Measurements from ENCODE around the gene HECTD1. TPM values are rescaled to one million over a fixed set of nuclear protein-coding genes. Genes with fewer than 3 reads are reported as not detected.

The HECTD1 gene
- total and polyA plus RNA-seq, 9 of the 15 experiments (the other 6 are each of a cell fraction or from before 2014, with no cell fraction given), result 27.9 to 111 (median 78.1) TPM

DNA sequence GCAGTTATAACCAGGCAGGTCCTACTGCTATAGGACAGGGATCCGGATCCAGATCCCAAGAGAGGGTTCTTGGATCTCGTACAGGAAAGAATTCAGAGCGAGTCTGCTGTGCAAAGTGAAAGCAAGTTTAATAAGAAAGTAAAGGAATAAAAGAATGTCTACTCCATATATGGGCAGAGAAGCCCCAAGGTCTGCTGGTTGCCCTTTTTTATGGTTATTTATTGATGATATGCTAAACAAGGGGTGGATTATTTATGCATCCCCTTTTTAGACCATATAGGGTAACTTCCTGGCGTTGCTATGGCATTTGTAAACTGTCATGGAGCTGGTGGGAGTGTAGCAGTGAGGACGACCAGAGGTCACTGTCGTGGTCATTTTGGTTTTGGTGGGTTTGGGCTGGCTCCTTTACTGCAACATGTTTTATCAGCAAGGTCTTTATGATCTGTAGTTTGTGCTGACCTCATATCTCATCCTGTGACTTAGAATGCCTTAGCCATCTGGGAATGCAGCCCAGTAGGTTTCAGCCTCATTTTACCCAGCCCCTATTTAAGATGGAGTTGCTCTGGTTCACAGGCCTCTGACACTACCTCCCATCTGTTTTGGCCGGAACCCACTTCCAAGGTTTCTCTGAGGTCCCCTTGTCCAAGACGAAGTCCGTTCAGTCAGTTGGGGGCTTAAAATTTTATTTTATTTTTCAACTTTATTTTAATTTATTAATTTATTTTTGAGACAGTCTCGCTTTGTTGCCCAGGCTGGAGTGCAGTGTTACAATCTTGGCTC is 34.8 kb upstream of the HECTD1 start (continued):
- TF ChIP-seq KLF6 (CRISPR knock-in tag; IDR thresholded peaks at IDR 0.05; ENCODE audit: borderline replicate concordance) (peak; percentile 97), ZBTB17 (CRISPR knock-in tag; IDR thresholded peaks at IDR 0.05) (peak; percentile 91), ZNF41 (CRISPR knock-in tag; conservative IDR thresholded peaks at IDR 0.05) (peak; percentile 96), HDAC8 (tag; IDR thresholded peaks at IDR 0.05) (peak; percentile 96), PTRF (tag; IDR thresholded peaks at IDR 0.05) (peak; percentile 96), PPARD (CRISPR knock-in tag; IDR thresholded peaks at IDR 0.05) (peak; percentile 74; the same call in 1 of the 2 replicates), NR2F6 (CRISPR knock-in tag; IDR thresholded peaks at IDR 0.05) (peak; percentile 88), ZNF507 (tag; conservative IDR thresholded peaks at IDR 0.05) (peak; percentile 53), BCL6 (CRISPR knock-in tag; IDR thresholded peaks at IDR 0.05) (peak; percentile 94), ZNF140 (CRISPR knock-in tag; IDR thresholded peaks at IDR 0.05) (peak; percentile 84; the same call in 1 of the 2 replicates), ZKSCAN8 (CRISPR knock-in tag; IDR thresholded peaks at IDR 0.05) (peak; percentile 90), GABPA (tag; conservative IDR thresholded peaks at IDR 0.05; ENCODE audit: low read depth) (peak; percentile 59), PHTF2 (CRISPR knock-in tag; IDR thresholded peaks at IDR 0.05) (peak; percentile 89; the same call in 1 of the 2 replicates), ELF4 (CRISPR knock-in tag; IDR thresholded peaks at IDR 0.05) (peak; percentile 87; the same call in 1 of the 2 replicates), IFI16 (CRISPR knock-in tag; IDR thresholded peaks at IDR 0.05) (peak; percentile 92)
- TF ChIP-seq, protein P1, sequence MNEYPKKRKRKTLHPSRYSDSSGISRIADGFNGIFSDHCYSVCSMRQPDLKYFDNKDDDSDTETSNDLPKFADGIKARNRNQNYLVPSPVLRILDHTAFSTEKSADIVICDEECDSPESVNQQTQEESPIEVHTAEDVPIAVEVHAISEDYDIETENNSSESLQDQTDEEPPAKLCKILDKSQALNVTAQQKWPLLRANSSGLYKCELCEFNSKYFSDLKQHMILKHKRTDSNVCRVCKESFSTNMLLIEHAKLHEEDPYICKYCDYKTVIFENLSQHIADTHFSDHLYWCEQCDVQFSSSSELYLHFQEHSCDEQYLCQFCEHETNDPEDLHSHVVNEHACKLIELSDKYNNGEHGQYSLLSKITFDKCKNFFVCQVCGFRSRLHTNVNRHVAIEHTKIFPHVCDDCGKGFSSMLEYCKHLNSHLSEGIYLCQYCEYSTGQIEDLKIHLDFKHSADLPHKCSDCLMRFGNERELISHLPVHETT (CRISPR knock-in tag; conservative IDR thresholded peaks at IDR 0.05 in 1 of 2, IDR thresholded peaks at IDR 0.05 in 1 of 2), result peak in 1 of 2 experiments; percentile 98; a peak in 2 of 4 replicates
- TF ChIP-seq, protein P2, sequence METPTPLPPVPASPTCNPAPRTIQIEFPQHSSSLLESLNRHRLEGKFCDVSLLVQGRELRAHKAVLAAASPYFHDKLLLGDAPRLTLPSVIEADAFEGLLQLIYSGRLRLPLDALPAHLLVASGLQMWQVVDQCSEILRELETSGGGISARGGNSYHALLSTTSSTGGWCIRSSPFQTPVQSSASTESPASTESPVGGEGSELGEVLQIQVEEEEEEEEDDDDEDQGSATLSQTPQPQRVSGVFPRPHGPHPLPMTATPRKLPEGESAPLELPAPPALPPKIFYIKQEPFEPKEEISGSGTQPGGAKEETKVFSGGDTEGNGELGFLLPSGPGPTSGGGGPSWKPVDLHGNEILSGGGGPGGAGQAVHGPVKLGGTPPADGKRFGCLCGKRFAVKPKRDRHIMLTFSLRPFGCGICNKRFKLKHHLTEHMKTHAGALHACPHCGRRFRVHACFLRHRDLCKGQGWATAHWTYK (CRISPR knock-in tag; IDR thresholded peaks at IDR 0.05), result peak; percentile 95
- TF ChIP-seq, protein P3, sequence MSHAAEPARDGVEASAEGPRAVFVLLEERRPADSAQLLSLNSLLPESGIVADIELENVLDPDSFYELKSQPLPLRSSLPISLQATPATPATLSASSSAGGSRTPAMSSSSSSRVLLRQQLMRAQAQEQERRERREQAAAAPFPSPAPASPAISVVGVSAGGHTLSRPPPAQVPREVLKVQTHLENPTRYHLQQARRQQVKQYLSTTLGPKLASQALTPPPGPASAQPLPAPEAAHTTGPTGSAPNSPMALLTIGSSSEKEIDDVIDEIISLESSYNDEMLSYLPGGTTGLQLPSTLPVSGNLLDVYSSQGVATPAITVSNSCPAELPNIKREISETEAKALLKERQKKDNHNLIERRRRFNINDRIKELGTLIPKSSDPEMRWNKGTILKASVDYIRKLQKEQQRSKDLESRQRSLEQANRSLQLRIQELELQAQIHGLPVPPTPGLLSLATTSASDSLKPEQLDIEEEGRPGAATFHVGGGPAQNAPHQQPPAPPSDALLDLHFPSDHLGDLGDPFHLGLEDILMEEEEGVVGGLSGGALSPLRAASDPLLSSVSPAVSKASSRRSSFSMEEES (CRISPR knock-in tag; IDR thresholded peaks at IDR 0.05), result 0 out of 2 replicates have a peak, but pooled peaks have one; percentile 20
- TF ChIP-seq, protein P4, sequence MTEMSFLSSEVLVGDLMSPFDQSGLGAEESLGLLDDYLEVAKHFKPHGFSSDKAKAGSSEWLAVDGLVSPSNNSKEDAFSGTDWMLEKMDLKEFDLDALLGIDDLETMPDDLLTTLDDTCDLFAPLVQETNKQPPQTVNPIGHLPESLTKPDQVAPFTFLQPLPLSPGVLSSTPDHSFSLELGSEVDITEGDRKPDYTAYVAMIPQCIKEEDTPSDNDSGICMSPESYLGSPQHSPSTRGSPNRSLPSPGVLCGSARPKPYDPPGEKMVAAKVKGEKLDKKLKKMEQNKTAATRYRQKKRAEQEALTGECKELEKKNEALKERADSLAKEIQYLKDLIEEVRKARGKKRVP (CRISPR knock-in tag; IDR thresholded peaks at IDR 0.05), result peak; percentile 83
- TF ChIP-seq, protein P5, sequence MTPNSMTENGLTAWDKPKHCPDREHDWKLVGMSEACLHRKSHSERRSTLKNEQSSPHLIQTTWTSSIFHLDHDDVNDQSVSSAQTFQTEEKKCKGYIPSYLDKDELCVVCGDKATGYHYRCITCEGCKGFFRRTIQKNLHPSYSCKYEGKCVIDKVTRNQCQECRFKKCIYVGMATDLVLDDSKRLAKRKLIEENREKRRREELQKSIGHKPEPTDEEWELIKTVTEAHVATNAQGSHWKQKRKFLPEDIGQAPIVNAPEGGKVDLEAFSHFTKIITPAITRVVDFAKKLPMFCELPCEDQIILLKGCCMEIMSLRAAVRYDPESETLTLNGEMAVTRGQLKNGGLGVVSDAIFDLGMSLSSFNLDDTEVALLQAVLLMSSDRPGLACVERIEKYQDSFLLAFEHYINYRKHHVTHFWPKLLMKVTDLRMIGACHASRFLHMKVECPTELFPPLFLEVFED (CRISPR knock-in tag; conservative IDR thresholded peaks at IDR 0.05), result peak; percentile 96

Measured in K562 (cell line).